Upper lobe of left lung (tissue), 4 donors: ENCODE results near the gene MEIOB.

Experiments
- EP300 ChIP-seq, 4 donors: sonication (generic); formaldehyde crosslinking; IDR thresholded peaks; one replicate each; pipeline ENCODE4 v1.5.1; 2017; ENCODE audit warnings: antibody characterized with exemption in 4 of 4, control low read depth in 2 of 4
- POLR2AphosphoS5 ChIP-seq, 2 donors: sonication (generic); formaldehyde crosslinking; IDR thresholded peaks; one replicate each; pipeline ENCODE4 v1.5.1; 2017; ENCODE audit warnings: antibody characterized with exemption in 2 of 2
- TF ChIP-seq, protein P1 (sequence below), 6 experiments: fragments of 450-650 bp in 4 of 6; fragments of 200-600 bp in 2 of 6; sonication (generic) in 2 of 6; IDR thresholded peaks; one replicate each; pipeline ENCODE4 v1.5.1; 2016 to 2019; ENCODE audit warnings: antibody characterized with exemption in 6 of 6

DNA sequence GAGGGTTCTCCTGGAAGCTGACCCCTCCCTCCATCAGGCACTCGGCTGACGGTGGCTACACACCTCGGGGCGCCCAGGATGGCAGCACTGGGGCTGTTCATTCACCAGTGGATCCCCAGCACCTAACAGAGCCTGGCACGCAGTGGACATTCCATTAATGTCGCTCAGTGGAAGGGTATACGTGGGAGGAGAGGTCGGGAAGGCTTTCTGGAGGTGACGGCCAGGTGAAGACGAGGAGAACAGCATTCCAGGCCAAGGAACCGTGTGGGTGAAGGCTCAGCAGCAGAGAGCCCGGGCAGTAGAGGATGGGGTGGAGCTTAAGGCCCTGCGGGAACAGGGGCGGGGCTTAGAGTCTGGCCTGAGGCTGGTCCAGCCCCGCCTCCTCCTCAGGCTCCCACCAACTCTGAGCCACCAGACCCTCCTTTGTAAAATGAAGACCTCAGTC, 48.8 kb upstream of the MEIOB start:
- TF ChIP-seq, protein P1, sequence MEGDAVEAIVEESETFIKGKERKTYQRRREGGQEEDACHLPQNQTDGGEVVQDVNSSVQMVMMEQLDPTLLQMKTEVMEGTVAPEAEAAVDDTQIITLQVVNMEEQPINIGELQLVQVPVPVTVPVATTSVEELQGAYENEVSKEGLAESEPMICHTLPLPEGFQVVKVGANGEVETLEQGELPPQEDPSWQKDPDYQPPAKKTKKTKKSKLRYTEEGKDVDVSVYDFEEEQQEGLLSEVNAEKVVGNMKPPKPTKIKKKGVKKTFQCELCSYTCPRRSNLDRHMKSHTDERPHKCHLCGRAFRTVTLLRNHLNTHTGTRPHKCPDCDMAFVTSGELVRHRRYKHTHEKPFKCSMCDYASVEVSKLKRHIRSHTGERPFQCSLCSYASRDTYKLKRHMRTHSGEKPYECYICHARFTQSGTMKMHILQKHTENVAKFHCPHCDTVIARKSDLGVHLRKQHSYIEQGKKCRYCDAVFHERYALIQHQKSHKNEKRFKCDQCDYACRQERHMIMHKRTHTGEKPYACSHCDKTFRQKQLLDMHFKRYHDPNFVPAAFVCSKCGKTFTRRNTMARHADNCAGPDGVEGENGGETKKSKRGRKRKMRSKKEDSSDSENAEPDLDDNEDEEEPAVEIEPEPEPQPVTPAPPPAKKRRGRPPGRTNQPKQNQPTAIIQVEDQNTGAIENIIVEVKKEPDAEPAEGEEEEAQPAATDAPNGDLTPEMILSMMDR (IDR thresholded peaks at IDR 0.05), result no peak
- no peak for TF ChIP-seq EP300 (IDR thresholded peaks at IDR 0.05)
- no peak for TF ChIP-seq POLR2AphosphoS5 (IDR thresholded peaks at IDR 0.05)
